ENCODE results near the gene SCFD2. TPM values are rescaled to one million over a fixed set of nuclear protein-coding genes. Genes with fewer than 3 reads are reported as not detected.

Gene SCFD2
- total RNA-seq, 1 experiment from 2014 or later: 8.4 TPM

DNA sequence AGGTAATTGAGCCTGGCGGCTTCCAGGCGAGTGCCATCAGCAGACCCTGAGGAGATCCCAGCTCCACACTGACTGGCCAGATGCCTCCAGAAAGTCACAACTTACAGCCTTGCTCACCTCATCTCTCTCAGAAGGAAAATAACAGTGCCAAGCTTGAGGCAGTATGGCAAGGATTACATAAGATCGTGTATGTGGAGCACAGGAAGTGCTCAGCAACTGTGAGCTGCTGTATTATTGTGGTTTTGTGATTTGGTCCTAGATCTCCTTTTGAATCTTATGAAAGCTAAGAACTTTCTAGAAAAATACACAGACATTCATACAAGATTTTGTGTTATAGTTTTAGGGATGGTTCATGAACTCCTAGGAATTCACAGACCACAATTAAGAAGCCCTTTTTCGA is 489.8 kb downstream of the SCFD2 start:
- no peaks in the 10 kb centered on the region for H3K9me3 ChIP-seq (ENCODE audit: low read depth, low read length, poor library complexity, severe bottlenecking)
- no peak overlapping the region for H3K4me3 ChIP-seq (ENCODE audit: low read depth, low read length, poor library complexity, severe bottlenecking)
- H3K27ac ChIP-seq (ENCODE audit: low read depth, low read length, poor library complexity, severe bottlenecking): no peak overlapping the region
- DNase-seq (ENCODE audit: low spot score): no peak
- intact Hi-C loops (cut with micrococcal nuclease; ENCODE audit: unreplicated experiment): no loop called here
- ChIA-PET POLR2A (ENCODE audit: low non-redundant PET) (no interaction called here), CTCF (no interaction called here)
- no peaks in the 10 kb centered on the region for H3K27me3 ChIP-seq (replicated peaks; ENCODE audit: insufficient read depth, low read depth, low read length, poor library complexity)
- no TSS peak for BruUV-seq (replicated peaks)
- TF ChIP-seq CTCF (conservative IDR thresholded peaks at IDR 0.05; ENCODE audit: low read depth, low read length) (no peak), EZH2 (IDR thresholded peaks at IDR 0.05; ENCODE audit: borderline replicate concordance, low read depth, low read length, poor library complexity, severe bottlenecking) (no peak)
- H3K4me1 ChIP-seq (ENCODE audit: insufficient read depth, low read length, poor library complexity, severe bottlenecking): no peaks in the 10 kb centered on the region
- no peaks in the 10 kb centered on the region for H3K36me3 ChIP-seq (ENCODE audit: insufficient read depth, low read length, poor library complexity, severe bottlenecking)

DNA sequence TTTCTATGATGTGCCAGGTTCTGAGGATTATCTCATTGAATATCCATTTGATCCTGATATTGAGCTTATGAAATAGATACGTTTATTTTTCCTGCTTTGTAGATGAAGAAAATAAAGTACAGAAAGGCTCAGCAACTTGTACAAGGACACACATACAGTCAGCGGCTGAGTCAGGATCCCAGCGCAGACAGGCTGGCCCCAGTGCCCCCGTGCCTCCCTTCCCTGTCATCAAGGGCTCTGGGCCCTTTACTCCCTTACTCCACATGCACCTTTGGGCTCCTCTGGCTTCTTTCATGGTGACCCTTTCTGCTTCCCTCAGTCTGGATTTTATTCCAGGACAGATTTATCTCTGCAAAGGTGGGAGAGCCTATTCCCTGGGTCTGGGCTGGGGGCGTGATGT is 490.9 kb downstream of the SCFD2 start:
- ChIA-PET POLR2A (ENCODE audit: low non-redundant PET) (no interaction called here), CTCF (no interaction called here)
- intact Hi-C loops (cut with micrococcal nuclease; ENCODE audit: unreplicated experiment): no loop called here
- H3K4me1 ChIP-seq (ENCODE audit: insufficient read depth, low read length, poor library complexity, severe bottlenecking): no peaks in the 10 kb centered on the region
- H3K27me3 ChIP-seq (replicated peaks; ENCODE audit: insufficient read depth, low read depth, low read length, poor library complexity): no peaks in the 10 kb centered on the region
- TF ChIP-seq CTCF (conservative IDR thresholded peaks at IDR 0.05; ENCODE audit: low read depth, low read length) (no peak), EZH2 (IDR thresholded peaks at IDR 0.05; ENCODE audit: borderline replicate concordance, low read depth, low read length, poor library complexity, severe bottlenecking) (no peak)
- H3K27ac ChIP-seq (ENCODE audit: low read depth, low read length, poor library complexity, severe bottlenecking): no peak overlapping the region
- H3K4me3 ChIP-seq (ENCODE audit: low read depth, low read length, poor library complexity, severe bottlenecking): no peak overlapping the region
- no peaks in the 10 kb centered on the region for H3K36me3 ChIP-seq (ENCODE audit: insufficient read depth, low read length, poor library complexity, severe bottlenecking)
- H3K9me3 ChIP-seq (ENCODE audit: low read depth, low read length, poor library complexity, severe bottlenecking): no peaks in the 10 kb centered on the region
- DNase-seq (ENCODE audit: low spot score): no peak
- BruUV-seq (replicated peaks): no TSS peak

DNA sequence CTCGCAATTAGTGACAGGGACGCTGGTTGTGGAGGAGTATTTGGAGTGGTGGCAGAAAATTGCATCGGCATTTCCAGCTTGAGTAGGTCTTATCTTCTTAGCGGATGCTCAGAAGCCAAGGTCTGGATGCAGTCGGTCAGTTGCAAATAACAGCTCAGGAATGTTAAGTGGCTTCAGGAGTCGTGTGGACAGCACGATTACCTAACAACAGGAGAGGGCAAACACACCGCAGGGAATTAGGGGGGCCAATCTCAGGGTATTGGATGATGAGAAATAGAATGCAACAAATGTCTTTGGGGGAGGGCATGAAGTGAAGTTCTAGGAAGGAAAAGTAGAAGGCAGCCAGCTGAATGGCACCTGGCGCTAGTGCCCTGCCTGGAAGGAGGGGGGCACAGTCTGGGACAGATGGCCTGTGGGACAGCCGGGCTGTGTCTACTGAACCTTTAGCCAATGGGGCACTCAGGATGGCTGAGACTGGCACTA is 492.0 kb downstream of the SCFD2 start:
- H3K27ac ChIP-seq (ENCODE audit: low read depth, low read length, poor library complexity, severe bottlenecking): no peak overlapping the region
- DNase-seq (ENCODE audit: low spot score): no peak
- ChIA-PET CTCF (no interaction called here), POLR2A (ENCODE audit: low non-redundant PET) (no interaction called here)
- no peak overlapping the region for H3K4me3 ChIP-seq (ENCODE audit: low read depth, low read length, poor library complexity, severe bottlenecking)
- TF ChIP-seq EZH2 (IDR thresholded peaks at IDR 0.05; ENCODE audit: borderline replicate concordance, low read depth, low read length, poor library complexity, severe bottlenecking): no peak
- no peak for TF ChIP-seq CTCF (conservative IDR thresholded peaks at IDR 0.05; ENCODE audit: low read depth, low read length)
- intact Hi-C loops (cut with micrococcal nuclease; ENCODE audit: unreplicated experiment): no loop called here
- no peaks in the 10 kb centered on the region for H3K27me3 ChIP-seq (replicated peaks; ENCODE audit: insufficient read depth, low read depth, low read length, poor library complexity)
- BruUV-seq (replicated peaks): no TSS peak
- H3K4me1 ChIP-seq (ENCODE audit: insufficient read depth, low read length, poor library complexity, severe bottlenecking): no peaks in the 10 kb centered on the region
- H3K36me3 ChIP-seq (ENCODE audit: insufficient read depth, low read length, poor library complexity, severe bottlenecking): no peaks in the 10 kb centered on the region
- H3K9me3 ChIP-seq (ENCODE audit: low read depth, low read length, poor library complexity, severe bottlenecking): no peaks in the 10 kb centered on the region

Measured in A673 (cell line).